Breast epithelium (tissue), 3 donors: ENCODE measurements around the gene FBXO11.

Experiments used
- POLR2A ChIP-seq: fragments of 450-650 bp; IDR thresholded peaks from one replicate; pipeline ENCODE4 v1.6.1; 2016; ENCODE audit warnings: antibody characterized with exemption, mild to moderate bottlenecking, moderate library complexity
- POLR2AphosphoS5 ChIP-seq, 3 donors: sonication (generic); formaldehyde crosslinking; IDR thresholded peaks; one replicate each; pipeline ENCODE4 v1.6.1; 2017; ENCODE audit warnings: antibody characterized with exemption in 3 of 3
- TF ChIP-seq, protein P1 (sequence below), 3 donors: fragments of 450-650 bp; IDR thresholded peaks; one replicate each; pipeline ENCODE4 v1.5.1; 2016 to 2017; ENCODE audit warnings: antibody characterized with exemption in 3 of 3, mild to moderate bottlenecking in 3 of 3, moderate library complexity in 3 of 3

DNA sequence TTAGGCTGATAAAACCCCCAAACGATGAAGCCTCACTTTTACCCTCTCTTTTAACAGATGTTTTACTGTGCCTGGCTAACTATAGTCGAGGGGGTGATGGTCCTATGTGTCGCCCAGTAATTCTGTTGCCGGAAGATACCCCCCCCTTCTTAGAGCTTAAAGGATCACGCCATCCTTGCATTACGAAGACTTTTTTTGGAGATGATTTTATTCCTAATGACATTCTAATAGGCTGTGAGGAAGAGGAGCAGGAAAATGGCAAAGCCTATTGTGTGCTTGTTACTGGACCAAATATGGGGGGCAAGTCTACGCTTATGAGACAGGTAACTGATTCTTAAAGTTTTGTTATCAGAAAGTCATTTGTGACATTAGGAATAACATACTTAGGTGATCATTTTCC is 102.9 kb downstream of the FBXO11 start:
- TF ChIP-seq, protein P1, sequence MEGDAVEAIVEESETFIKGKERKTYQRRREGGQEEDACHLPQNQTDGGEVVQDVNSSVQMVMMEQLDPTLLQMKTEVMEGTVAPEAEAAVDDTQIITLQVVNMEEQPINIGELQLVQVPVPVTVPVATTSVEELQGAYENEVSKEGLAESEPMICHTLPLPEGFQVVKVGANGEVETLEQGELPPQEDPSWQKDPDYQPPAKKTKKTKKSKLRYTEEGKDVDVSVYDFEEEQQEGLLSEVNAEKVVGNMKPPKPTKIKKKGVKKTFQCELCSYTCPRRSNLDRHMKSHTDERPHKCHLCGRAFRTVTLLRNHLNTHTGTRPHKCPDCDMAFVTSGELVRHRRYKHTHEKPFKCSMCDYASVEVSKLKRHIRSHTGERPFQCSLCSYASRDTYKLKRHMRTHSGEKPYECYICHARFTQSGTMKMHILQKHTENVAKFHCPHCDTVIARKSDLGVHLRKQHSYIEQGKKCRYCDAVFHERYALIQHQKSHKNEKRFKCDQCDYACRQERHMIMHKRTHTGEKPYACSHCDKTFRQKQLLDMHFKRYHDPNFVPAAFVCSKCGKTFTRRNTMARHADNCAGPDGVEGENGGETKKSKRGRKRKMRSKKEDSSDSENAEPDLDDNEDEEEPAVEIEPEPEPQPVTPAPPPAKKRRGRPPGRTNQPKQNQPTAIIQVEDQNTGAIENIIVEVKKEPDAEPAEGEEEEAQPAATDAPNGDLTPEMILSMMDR (IDR thresholded peaks at IDR 0.05), result no peak
- TF ChIP-seq POLR2AphosphoS5 (IDR thresholded peaks at IDR 0.05), result no peak
- TF ChIP-seq POLR2A, result no peak
